HCT116 (cell line): ENCODE measurements around the gene INF2. TPM values are rescaled to one million over a fixed set of nuclear protein-coding genes. Genes with fewer than 3 reads are reported as not detected.

Experiments
- ATAC-seq: fragments of 200-7000 bp; cut with Tn5 transposase; 2 replicates; pipeline ENCODE4 v1.9.1; 2020; ENCODE audit warnings: mild to moderate bottlenecking, moderate library complexity
- BruUV-seq: library from RNA; stranded (reverse); fragments of 400-500 nt; replicated peaks from 2 replicates; lab custom pipeline; 2021; lab: Mats Ljungman, UMichigan
- CTCF ChIA-PET: fragments of 300-600 bp; sonication (Branson Sonifier 250); formaldehyde crosslinking; loops from one replicate; lab custom pipeline; 2021; ENCODE audit warnings: antibody characterized with exemption; lab: Charles Lee
- POLR2A ChIA-PET: fragments of 300-600, 350-600 bp; sonication (Branson Sonifier 250); formaldehyde crosslinking; loops from one replicate; lab custom pipeline; 2021; ENCODE audit warnings: antibody characterized with exemption; lab: Charles Lee
- RAD21 ChIA-PET, 2 experiments: fragments of 300-600 bp; sonication (Branson Sonifier 250); formaldehyde crosslinking; loops; one replicate each; lab custom pipeline; 2023; ENCODE audit warnings: low total read pairs in 2 of 2; ENCODE audit not compliant: uncharacterized antibody in 2 of 2, unreplicated experiment in 2 of 2, low non-redundant PET in 1 of 2; lab: Charles Lee
- DNase-seq: peaks from one replicate; pipeline ENCODE4 v3.0.0-alpha.2; 2010; ENCODE audit warnings: low read depth, low spot score
- H2AFZ ChIP-seq: fragments of 200-600 bp; shearing (Covaris generic), sonication (generic); 2 replicates; pipeline ENCODE4 v1.6.1; 2017; ENCODE audit warnings: low read depth, mixed run types, mixed read lengths, antibody characterized with exemption, low read length; ENCODE audit not compliant: poor library complexity, severe bottlenecking
- H3K27ac ChIP-seq: 2 replicates; pipeline ENCODE4 v1.5.1; 2012; ENCODE audit warnings: low read depth, low read length
- H3K27me3 ChIP-seq: fragments of 200-600 bp; sonication (generic); 2 replicates; pipeline ENCODE4 v1.6.1; 2016; ENCODE audit warnings: mixed run types, low read length, mixed read lengths; ENCODE audit not compliant: insufficient read depth
- H3K36me3 ChIP-seq, 2 experiments: fragments of 200-500 bp in 1 of 2; fragments of 200-600 bp in 1 of 2; sonication (Bioruptor generic) in 1 of 2; sonication (generic) in 1 of 2; 2 replicates each; pipeline versions ENCODE4 v1.5.1 to v1.6.1; 2014 to 2016; ENCODE audit warnings: low read length in 2 of 2, inconsistent platforms in 1 of 2, mixed read lengths in 1 of 2, mixed run types in 1 of 2; ENCODE audit not compliant: insufficient read depth in 2 of 2, control insufficient read depth in 1 of 2
- H3K4me1 ChIP-seq, 2 experiments: fragments of 200-600 bp in 1 of 2; sonication (generic) in 1 of 2; 2 replicates each; pipeline versions ENCODE4 v1.5.1 to v1.6.1; 2012 to 2017; ENCODE audit warnings: low read length in 2 of 2, inconsistent platforms in 1 of 2, mild to moderate bottlenecking in 1 of 2, mixed read lengths in 1 of 2, mixed run types in 1 of 2, moderate library complexity in 1 of 2; ENCODE audit not compliant: insufficient read depth in 2 of 2, control insufficient read depth in 1 of 2
- H3K4me2 ChIP-seq: fragments of 200-600 bp; sonication (generic); 2 replicates; pipeline ENCODE4 v1.6.1; 2017; ENCODE audit warnings: mixed run types, low read length, mixed read lengths
- H3K4me3 ChIP-seq, 2 experiments: fragments of 200-600 bp in 1 of 2; sonication (generic) in 1 of 2; replicated peaks in 1 of 2; 2 replicates each; pipeline ENCODE4 v1.5.1; 2011 to 2016; ENCODE audit warnings: low read length in 2 of 2, control low read depth in 1 of 2, low read depth in 1 of 2, mild to moderate bottlenecking in 1 of 2, mixed read lengths in 1 of 2, mixed run types in 1 of 2
- H3K79me2 ChIP-seq: fragments of 200-600 bp; sonication (generic); 2 replicates; pipeline ENCODE4 v1.6.1; 2017; ENCODE audit warnings: mild to moderate bottlenecking, mixed run types, low read length, moderate library complexity, mixed read lengths; ENCODE audit not compliant: insufficient read depth
- H3K9ac ChIP-seq: fragments of 200-600 bp; sonication (generic); 2 replicates; pipeline ENCODE4 v1.6.1; 2016; ENCODE audit warnings: low read length, mixed read lengths
- H3K9me2 ChIP-seq: fragments of 200-600 bp; sonication (generic), shearing (Covaris generic); 2 replicates; pipeline ENCODE4 v1.6.1; 2017; ENCODE audit warnings: mixed run types, mild to moderate bottlenecking, moderate library complexity; ENCODE audit not compliant: insufficient read depth
- H3K9me3 ChIP-seq, 2 experiments: fragments of 200-500 bp in 1 of 2; fragments of 200-600 bp in 1 of 2; sonication (Bioruptor generic) in 1 of 2; sonication (generic) in 1 of 2; 2 replicates each; pipeline ENCODE4 v1.6.1; 2014 to 2017; ENCODE audit warnings: low read length in 2 of 2, mixed read lengths in 2 of 2, inconsistent platforms in 1 of 2, low read depth in 1 of 2, mild to moderate bottlenecking in 1 of 2, mixed run types in 1 of 2, moderate library complexity in 1 of 2; ENCODE audit not compliant: control insufficient read depth in 1 of 2, insufficient read depth in 1 of 2
- H4K20me1 ChIP-seq: fragments of 200-600 bp; sonication (generic), shearing (Covaris generic); 2 replicates; pipeline ENCODE4 v1.6.1; 2017; ENCODE audit warnings: mixed run types, mild to moderate bottlenecking, moderate library complexity; ENCODE audit not compliant: insufficient read depth
- CBX3 ChIP-seq: IDR thresholded peaks from 2 replicates; pipeline ENCODE4 v1.6.1; 2012; ENCODE audit warnings: low read depth
- EGR1 ChIP-seq: IDR thresholded peaks from 2 replicates; pipeline ENCODE4 v1.6.1; 2012; ENCODE audit warnings: low read depth
- ELF1 ChIP-seq: IDR thresholded peaks from 2 replicates; pipeline ENCODE4 v1.6.1; 2012; ENCODE audit warnings: low read depth, borderline replicate concordance
- FOSL1 ChIP-seq: IDR thresholded peaks from 2 replicates; pipeline ENCODE4 v1.6.1; 2012; ENCODE audit warnings: low read depth
- JUND ChIP-seq: IDR thresholded peaks from 2 replicates; pipeline ENCODE4 v1.6.1; 2012
- POLR2A ChIP-seq: IDR thresholded peaks from 2 replicates; pipeline ENCODE4 v1.7.0; 2011; ENCODE audit warnings: borderline replicate concordance; ENCODE audit not compliant: insufficient read depth, insufficient read length; ENCODE audit errors: extremely low read depth
- POLR2AphosphoS5 ChIP-seq: IDR thresholded peaks from 2 replicates; pipeline ENCODE4 v1.6.1; 2011; ENCODE audit warnings: mild to moderate bottlenecking, low read depth, low read length, moderate library complexity
- RAD21 ChIP-seq: IDR thresholded peaks from 2 replicates; pipeline ENCODE4 v1.6.1; 2012; ENCODE audit warnings: low read depth, mild to moderate bottlenecking
- SIN3A ChIP-seq: IDR thresholded peaks from 2 replicates; pipeline ENCODE4 v1.6.1; 2012; ENCODE audit warnings: low read depth
- SP1 ChIP-seq: IDR thresholded peaks from 2 replicates; pipeline ENCODE4 v1.6.1; 2012; ENCODE audit warnings: low read depth
- SRF ChIP-seq: IDR thresholded peaks from 2 replicates; pipeline ENCODE4 v1.6.1; 2012; ENCODE audit warnings: low read depth
- TCF7L2 ChIP-seq: IDR thresholded peaks from 2 replicates; pipeline ENCODE4 v1.7.0; 2011; ENCODE audit warnings: borderline replicate concordance, inconsistent platforms; ENCODE audit not compliant: insufficient read depth, insufficient read length; ENCODE audit errors: extremely low read depth
- YY1 ChIP-seq: IDR thresholded peaks from 2 replicates; pipeline ENCODE4 v1.6.1; 2011; ENCODE audit warnings: low read length, low read depth, moderate library complexity, mild to moderate bottlenecking; ENCODE audit not compliant: insufficient replicate concordance; ENCODE audit errors: extremely low read depth
- ZFX ChIP-seq: fragments of 450-650 bp; IDR thresholded peaks from 2 replicates; pipeline ENCODE4 v1.6.1; 2017
- ZNF274 ChIP-seq: fragments of 200-500 bp; sonication (Bioruptor generic); IDR thresholded peaks from 2 replicates; pipeline ENCODE4 v1.6.1; 2014; ENCODE audit warnings: mild to moderate bottlenecking, low read depth, low read length, inconsistent platforms
- intact Hi-C: fragments of 100-400 bp; cut with micrococcal nuclease; formaldehyde crosslinking; loops from 2 replicates; pipeline ENCODE4 v1.10.0; 2022
- total RNA-seq: library from RNA; stranded (reverse); gene quantifications from one replicate; pipeline ENCODE4 v1.2.1, GENCODE V29; 2021; ENCODE audit not compliant: unreplicated experiment
- TF ChIP-seq, protein P1 (sequence below): IDR thresholded peaks from 2 replicates; pipeline ENCODE4 v1.6.1; 2012; ENCODE audit warnings: low read depth
- TF ChIP-seq, protein P2 (sequence below): IDR thresholded peaks from 2 replicates; pipeline ENCODE4 v1.6.1; 2012
- TF ChIP-seq, protein P3 (sequence below): IDR thresholded peaks from 2 replicates; pipeline ENCODE4 v1.6.1; 2012
- TF ChIP-seq, protein P4 (sequence below): IDR thresholded peaks from 2 replicates; pipeline ENCODE4 v1.6.1; 2011; ENCODE audit warnings: mild to moderate bottlenecking, low read length, moderate library complexity; ENCODE audit not compliant: insufficient replicate concordance; ENCODE audit errors: extremely low read depth

Gene INF2
- total RNA-seq, 1 experiment from 2014 or later: 95.8 TPM

DNA sequence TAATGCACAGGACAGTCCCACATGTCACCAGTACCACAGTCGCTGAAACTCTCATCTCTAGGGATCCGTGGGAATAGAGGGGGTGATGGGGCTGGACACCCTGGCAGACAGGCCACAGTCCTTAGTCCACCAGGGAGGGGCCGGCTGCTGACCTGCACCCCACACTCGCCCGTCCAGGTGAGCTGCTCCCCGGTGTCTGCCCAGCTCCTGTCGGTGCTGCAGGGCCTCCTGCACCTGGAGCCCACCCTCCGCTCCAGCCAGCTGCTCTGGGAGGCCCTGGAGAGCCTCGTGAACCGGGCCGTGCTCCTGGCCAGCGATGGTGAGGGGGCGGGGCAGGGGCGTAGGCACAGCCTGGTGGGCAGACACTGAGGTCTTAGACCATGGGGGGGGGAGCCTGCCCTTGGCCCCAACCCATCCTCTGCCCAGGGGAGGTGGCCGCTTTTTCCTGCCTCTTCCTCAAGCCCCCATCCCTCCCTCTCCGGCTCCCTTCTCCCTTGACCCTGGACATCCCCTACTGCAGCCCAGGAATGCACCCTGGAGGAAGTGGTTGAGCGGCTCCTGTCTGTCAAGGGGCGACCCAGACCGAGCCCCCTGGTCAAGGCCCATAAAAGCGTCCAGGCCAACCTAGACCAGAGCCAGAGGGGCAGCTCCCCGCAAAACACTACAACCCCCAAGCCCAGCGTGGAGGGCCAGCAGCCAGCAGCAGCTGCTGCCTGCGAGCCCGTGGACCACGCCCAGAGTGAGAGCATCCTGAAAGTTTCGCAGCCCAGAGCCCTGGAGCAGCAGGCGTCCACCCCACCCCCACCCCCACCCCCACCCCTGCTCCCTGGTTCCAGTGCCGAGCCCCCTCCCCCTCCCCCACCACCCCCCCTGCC, 17.6 kb downstream of the INF2 start:
- H4K20me1 ChIP-seq: no peaks in the 10 kb centered on the region
- BruUV-seq: no TSS peak
- no peaks in the 10 kb centered on the region for H3K79me2 ChIP-seq
- H3K9me3 ChIP-seq: no peaks in the 10 kb centered on the region
- no peak for DNase-seq
- no peak overlapping the region; the same call in 1 of the 2 replicates for H3K27ac ChIP-seq
- H3K9me2 ChIP-seq: no peaks in the 10 kb centered on the region
- peaks cover 0 to 10% of the 10 kb centered on the region in 2 experiments; a peak in 2 of 4 replicates for H3K4me1 ChIP-seq
- intact Hi-C loops: no loop called here
- no peak overlapping the region for H3K4me3 ChIP-seq
- ATAC-seq: no peak; the same call in 1 of the 2 replicates
- TF ChIP-seq ZFX (no peak), FOSL1 (no peak), JUND (no peak), RAD21 (no peak), SIN3A (no peak), POLR2A (no peak), CBX3 (no peak), SP1 (no peak), POLR2AphosphoS5 (no peak), EGR1 (no peak), ELF1 (no peak), ZNF274 (no peak), SRF (no peak), YY1 (no peak), TCF7L2 (no peak)
- TF ChIP-seq, protein P1, sequence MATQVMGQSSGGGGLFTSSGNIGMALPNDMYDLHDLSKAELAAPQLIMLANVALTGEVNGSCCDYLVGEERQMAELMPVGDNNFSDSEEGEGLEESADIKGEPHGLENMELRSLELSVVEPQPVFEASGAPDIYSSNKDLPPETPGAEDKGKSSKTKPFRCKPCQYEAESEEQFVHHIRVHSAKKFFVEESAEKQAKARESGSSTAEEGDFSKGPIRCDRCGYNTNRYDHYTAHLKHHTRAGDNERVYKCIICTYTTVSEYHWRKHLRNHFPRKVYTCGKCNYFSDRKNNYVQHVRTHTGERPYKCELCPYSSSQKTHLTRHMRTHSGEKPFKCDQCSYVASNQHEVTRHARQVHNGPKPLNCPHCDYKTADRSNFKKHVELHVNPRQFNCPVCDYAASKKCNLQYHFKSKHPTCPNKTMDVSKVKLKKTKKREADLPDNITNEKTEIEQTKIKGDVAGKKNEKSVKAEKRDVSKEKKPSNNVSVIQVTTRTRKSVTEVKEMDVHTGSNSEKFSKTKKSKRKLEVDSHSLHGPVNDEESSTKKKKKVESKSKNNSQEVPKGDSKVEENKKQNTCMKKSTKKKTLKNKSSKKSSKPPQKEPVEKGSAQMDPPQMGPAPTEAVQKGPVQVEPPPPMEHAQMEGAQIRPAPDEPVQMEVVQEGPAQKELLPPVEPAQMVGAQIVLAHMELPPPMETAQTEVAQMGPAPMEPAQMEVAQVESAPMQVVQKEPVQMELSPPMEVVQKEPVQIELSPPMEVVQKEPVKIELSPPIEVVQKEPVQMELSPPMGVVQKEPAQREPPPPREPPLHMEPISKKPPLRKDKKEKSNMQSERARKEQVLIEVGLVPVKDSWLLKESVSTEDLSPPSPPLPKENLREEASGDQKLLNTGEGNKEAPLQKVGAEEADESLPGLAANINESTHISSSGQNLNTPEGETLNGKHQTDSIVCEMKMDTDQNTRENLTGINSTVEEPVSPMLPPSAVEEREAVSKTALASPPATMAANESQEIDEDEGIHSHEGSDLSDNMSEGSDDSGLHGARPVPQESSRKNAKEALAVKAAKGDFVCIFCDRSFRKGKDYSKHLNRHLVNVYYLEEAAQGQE: no peak
- TF ChIP-seq, protein P2, sequence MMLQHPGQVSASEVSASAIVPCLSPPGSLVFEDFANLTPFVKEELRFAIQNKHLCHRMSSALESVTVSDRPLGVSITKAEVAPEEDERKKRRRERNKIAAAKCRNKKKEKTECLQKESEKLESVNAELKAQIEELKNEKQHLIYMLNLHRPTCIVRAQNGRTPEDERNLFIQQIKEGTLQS: no peak
- TF ChIP-seq, protein P3, sequence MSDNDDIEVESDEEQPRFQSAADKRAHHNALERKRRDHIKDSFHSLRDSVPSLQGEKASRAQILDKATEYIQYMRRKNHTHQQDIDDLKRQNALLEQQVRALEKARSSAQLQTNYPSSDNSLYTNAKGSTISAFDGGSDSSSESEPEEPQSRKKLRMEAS: no peak
- TF ChIP-seq, protein P4, sequence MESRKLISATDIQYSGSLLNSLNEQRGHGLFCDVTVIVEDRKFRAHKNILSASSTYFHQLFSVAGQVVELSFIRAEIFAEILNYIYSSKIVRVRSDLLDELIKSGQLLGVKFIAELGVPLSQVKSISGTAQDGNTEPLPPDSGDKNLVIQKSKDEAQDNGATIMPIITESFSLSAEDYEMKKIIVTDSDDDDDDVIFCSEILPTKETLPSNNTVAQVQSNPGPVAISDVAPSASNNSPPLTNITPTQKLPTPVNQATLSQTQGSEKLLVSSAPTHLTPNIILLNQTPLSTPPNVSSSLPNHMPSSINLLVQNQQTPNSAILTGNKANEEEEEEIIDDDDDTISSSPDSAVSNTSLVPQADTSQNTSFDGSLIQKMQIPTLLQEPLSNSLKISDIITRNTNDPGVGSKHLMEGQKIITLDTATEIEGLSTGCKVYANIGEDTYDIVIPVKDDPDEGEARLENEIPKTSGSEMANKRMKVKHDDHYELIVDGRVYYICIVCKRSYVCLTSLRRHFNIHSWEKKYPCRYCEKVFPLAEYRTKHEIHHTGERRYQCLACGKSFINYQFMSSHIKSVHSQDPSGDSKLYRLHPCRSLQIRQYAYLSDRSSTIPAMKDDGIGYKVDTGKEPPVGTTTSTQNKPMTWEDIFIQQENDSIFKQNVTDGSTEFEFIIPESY: no peak
- POLR2A ChIA-PET: interaction anchor here (0.8 kb wide), 1 partner anchor 41 kb away, joined by 3 read pairs; no protein-coding TSS in a partner anchor
- no peak overlapping the region for H3K4me2 ChIP-seq
- H3K36me3 ChIP-seq: peaks cover 18 to 40% of the 10 kb centered on the region in 2 experiments; a peak in 3 of 4 replicates
- H3K27me3 ChIP-seq: no peaks in the 10 kb centered on the region
- CTCF ChIA-PET: no interaction called here
- RAD21 ChIA-PET: no interaction called here
- H3K9ac ChIP-seq: no peak overlapping the region
- H2AFZ ChIP-seq: no peak overlapping the region
